GM18520 (cell line): ENCODE data around the gene CORO1C.

ENCODE experiments used
- ATAC-seq: cut with Tn5 transposase; IDR thresholded peaks from one replicate; pipeline ENCODE4 v1.9.1; 2021; ENCODE audit not compliant: unreplicated experiment

Gene CORO1C

DNA sequence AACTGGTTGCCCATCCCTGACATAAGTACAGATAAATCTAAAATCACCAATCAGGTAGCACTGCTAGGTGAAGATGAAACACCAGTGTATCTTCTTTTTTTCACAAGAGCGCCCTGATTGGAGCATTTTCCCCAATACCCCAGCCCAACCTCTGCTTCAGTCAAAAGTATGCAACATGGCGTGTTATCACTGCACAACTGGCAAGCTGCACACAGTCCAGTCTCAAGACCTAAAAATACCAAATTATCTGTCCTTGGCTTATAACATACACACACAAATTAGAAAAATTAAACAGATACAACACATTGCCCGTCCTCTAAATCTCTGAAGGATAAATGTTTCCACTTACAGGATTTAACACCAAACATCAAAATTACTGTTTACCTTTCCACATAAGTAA is 77.4 kb downstream of the CORO1C start:
- ATAC-seq, result no peak

- ATAC-seq, result no peak
Observed at GRCh38 chr12:108653082-108653516, 78.2 kb downstream of the CORO1C start.

GRCh38 chr12:108650083-108650482 is 81.2 kb downstream of the CORO1C start:
- no peak for ATAC-seq

DNA sequence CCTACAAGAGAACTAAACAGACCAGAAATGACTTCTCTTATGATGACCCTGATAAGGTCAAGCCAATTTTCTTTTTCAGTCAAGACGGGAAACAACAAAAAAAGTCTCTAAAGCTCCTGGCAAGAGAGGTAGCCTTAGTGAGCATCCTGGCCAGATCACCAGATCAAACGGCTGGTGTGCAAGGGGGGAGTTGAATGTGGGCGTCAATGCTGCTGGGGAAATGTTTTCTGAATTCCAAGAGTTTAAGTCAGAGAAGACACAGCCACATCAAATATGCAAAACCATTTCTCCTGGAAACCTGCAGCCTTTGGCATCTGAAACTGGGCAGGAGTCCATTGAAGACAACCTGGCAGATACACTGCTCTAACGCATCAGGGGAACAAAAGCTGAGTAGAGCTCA is 81.6 kb downstream of the CORO1C start:
- ATAC-seq, result no peak

DNA sequence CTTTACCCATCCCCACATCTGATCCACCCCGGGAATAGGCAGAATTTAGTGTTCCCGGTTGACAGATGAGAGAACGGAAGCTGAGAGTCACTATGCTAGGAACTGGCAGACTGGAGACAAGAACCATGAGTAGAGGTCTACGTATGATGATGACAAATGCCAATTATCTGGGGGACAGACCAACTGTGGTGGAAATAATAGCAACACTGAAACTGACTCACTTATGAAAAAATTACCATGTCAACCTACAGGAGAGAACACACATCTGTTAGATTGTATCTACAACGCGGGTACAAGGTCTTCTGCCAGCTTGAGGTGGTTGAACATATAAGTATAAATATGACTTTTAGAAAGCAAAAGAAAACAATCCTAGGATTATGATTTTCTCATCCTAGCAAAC is 82.2 kb downstream of the CORO1C start:
- ATAC-seq, result no peak

DNA sequence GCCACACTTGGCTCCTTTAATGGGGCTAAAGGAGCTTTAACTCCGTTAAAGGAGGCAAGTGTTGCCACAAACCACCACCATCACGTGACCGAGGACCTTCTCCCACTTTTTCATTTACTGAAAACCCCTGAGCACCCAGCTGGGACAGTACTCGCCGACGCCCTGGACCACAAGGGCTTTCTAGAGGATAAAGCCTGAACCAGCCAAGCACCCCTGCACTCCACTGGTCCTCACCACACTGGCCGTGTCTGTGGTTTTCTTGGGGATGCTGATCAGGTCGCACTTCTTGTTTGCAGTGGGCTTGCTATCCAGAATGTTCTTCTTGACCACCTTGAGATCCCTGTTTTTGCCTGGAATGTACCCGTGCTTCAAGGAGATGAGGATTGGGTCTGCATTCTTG is 82.9 kb downstream of the CORO1C start:
- ATAC-seq, result no peak

- no peak for ATAC-seq
Observed at GRCh38 chr12:108647585-108648287, 83.6 kb downstream of the CORO1C start.

GRCh38 chr12:108646600-108647579 is 84.4 kb downstream of the CORO1C start:
- ATAC-seq, result no peak

DNA sequence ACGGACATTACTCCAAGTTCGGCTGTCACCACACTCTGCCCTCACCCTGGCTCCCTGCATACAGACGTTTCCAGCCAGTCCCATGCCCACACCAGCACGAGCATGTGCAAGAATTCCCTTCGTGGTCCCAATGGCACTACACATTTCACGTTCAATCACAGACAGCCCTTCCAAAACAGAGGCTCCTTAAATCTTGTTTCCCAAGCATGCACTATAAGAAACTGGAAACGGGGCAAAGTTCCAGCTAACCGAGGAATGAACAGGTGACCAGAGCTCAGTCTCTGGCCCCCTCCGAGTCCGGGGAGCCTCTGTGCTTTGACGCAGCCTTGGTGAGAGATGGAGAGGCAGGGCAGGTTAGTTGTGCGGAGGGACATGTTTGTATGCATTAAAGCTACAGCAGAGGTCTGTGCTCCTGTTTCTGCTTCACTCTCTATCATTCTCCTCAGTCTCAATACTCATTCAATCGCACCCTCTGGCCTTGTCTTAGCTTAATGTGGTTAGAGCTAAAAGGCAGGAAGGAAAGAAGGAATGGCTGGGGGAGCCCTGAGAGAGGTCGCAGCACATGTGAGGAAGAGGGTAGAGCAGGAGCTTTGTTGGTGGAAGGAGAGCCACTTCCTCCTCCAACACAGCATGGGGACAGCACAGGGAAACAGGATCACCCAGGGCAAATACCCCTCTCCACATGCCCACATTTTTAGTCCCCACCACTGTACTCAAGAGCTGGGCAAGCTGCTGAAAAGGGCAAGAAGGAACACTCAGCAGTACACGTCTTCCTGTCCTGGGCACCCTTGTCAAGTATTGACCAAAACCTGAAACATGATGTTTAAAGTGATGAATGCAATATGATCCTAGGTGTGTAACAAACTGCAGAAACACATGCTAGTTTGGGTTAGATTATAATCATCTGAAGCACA is 85.4 kb downstream of the CORO1C start:
- ATAC-seq, result no peak

DNA sequence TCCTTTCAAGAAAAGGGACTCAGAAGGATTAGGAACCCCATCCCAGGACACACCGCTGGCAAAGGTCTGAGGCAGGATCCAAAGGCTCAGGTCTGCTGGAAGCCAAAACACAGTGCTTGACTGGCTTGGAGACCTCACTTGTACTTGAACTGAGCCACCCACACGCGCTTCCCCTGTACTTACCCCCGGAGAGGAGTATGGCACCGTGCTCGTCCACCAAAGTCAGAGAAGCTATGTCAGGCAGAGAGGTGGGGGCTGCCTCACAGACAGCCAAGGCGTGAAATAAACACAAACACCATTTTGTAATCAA is 86.6 kb downstream of the CORO1C start:
- no peak for ATAC-seq

- no peak for ATAC-seq
Observed at GRCh38 chr12:108643941-108644810, 87.1 kb downstream of the CORO1C start.

DNA sequence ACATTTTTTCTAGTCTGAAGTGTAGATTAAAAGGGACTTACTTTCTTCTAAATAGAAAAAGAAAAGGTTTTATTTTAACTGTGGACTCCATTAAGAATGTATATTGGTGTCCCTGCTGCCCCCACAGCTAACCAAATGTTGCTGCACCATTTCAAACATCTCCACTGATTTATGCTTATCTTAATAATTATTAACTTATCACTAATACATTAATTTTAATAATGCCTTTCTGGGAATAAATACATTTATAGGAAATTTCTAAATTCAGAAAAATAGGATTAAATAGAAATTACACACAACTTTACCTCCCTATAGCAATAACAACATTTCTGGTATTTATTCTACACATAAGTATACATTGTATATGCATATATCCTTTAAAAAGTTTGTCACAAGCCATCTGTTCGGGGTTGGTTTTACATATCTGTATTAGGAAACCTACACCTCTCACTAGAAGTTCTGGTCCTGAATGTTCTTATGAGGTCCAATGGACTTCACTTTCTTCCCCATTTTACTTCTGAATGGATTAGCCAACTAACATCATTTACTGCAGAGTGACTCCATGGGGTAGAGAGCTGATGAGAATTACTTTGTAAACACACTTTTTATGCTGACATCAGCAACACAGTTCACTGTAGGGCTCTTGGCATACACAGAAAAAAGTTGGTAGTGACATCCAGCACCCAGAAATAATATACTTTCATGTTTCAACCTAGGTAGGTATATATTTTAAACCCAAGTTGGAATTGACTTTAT is 88.2 kb downstream of the CORO1C start:
- no peak for ATAC-seq

DNA sequence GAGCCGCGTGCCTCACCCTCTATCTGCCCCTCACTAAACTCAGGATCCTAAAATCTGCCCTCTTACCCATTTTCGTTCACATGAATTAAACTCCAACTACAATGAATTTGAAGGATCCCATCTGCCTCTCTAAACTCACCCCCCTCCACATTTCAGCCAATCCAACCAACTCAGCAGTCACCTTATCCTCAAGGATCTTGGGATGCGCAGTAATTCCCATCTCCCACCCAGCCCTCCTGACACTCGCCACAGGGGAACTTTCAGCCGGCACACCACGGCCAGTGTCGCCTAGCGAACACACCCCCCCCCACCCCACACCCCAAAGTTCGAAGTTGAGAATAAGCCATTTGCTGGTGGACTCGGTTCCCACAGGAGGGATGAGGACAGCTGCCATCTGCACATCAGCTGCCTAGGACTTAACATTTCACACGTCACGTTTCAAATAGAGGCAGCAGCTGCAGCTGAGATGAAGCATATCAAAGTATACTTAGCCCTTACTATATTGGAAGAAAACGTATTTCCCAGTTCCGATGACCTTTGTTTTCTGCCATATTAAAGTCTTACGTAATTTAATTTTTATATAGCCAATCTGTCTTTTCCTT is 88.9 kb downstream of the CORO1C start:
- ATAC-seq, result no peak

DNA sequence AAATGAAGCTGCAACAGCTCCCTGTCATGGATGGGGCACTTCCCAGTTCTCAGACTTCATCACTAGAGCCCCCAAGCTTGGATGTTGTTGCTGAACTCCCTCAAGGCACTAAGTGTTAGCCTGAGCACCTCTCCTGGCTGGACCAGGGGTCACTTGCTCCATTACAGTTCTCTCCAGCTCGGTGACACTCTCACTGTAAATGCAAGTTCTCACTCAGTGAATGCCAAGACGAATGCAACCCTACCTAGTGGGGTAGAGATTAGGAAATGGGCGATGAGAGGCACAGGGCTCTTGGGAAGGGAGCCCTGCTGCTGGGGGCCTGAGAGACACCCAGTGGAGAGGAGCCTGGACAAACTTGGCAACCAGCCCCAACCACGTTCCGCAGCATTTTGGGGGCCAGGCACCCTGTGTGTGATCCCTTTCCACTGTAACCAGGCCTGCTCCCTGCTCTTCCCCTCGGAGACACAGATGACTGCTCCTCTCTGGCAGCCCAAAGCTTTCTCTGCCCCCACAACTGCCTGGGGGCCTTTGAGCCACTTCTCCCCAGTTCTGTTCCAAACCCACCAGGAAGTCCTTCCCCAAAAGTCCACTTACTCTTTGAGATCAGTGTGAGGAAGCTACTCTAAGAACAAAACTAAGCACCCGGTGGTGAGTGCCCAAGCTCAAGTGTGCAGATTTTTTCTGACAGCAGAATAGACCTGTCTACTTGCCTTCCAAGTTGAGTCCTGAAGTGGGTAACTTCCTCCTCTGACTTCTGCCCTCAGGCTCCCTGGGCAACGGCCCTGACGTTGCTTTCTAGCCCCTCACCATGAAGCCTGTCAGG is 89.7 kb downstream of the CORO1C start:
- no peak for ATAC-seq

DNA sequence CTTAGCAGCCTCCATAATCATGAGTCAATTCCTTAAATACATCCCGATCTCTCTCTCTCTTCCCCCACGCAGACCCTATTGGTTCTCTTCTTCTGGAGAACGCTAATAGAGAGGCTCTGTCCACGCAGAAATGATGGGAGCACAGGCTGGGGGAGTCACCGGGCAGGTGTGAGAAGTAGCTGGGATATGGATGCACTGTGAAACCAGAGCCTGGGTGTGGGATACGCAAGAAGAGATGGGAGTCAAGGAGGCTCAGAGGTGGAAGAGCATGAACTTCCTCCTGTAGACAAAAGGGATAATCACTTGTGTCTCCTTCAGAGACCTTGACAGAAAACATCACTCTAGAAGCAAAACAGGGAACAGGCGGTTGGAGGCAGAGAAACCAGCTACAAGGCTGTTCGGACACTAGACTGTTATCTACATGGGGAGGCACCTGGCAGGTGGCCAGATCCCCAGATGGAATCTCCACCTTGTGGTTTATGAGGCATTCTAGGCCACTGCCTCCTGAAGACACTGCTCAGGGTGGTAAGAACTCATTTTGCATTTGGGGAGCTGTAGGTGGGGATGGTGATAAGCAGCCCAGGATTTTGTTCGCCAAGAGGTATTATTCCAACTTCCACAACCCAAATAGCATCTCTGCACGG is 90.4 kb downstream of the CORO1C start:
- ATAC-seq, result no peak

- ATAC-seq, result no peak
Observed at GRCh38 chr12:108638997-108639822, 92.1 kb downstream of the CORO1C start.
